Osteoblast (primary cell): ENCODE data around the gene PXMP4. TPM values are rescaled to one million over a fixed set of nuclear protein-coding genes. Genes with fewer than 3 reads are reported as not detected.
A peak's percentile ranks its signal among the peaks of the same experiment; 100 is the strongest.

Experiments
- DNase-seq: peaks from one replicate; pipeline ENCODE4 v3.0.0; 2011; ENCODE audit warnings: low spot score, mixed read lengths; ENCODE audit not compliant: insufficient read length; ENCODE audit errors: missing footprints
- H2AFZ ChIP-seq: 2 replicates; pipeline ENCODE4 v1.6.0; 2011; ENCODE audit warnings: mild to moderate bottlenecking, low read length
- H3K27ac ChIP-seq: 2 replicates; pipeline ENCODE4 v1.5.1; 2011; ENCODE audit warnings: mild to moderate bottlenecking, low read depth, low read length, moderate library complexity
- H3K27me3 ChIP-seq: 2 replicates; pipeline ENCODE4 v1.6.0; 2012; ENCODE audit warnings: mild to moderate bottlenecking, control low read depth, inconsistent platforms, low read length, moderate library complexity; ENCODE audit not compliant: insufficient read depth
- H3K36me3 ChIP-seq: 2 replicates; pipeline ENCODE4 v1.5.1; 2011; ENCODE audit warnings: mild to moderate bottlenecking, low read length, control low read depth, moderate library complexity; ENCODE audit not compliant: insufficient read depth
- H3K4me1 ChIP-seq: 2 replicates; pipeline ENCODE4 v1.5.1; 2011; ENCODE audit warnings: mild to moderate bottlenecking, low read length, control low read depth, moderate library complexity; ENCODE audit not compliant: insufficient read depth
- H3K4me2 ChIP-seq: 2 replicates; pipeline ENCODE4 v1.6.0; 2011; ENCODE audit warnings: mild to moderate bottlenecking, low read length; ENCODE audit not compliant: insufficient read depth
- H3K4me3 ChIP-seq: fragments of 200-600 bp; sonication (generic); 3 replicates; pipeline ENCODE4 v1.5.1; 2012; ENCODE audit warnings: mild to moderate bottlenecking, low read length, inconsistent platforms; ENCODE audit not compliant: insufficient read depth
- H3K79me2 ChIP-seq: 2 replicates; pipeline ENCODE4 v1.6.0; 2012; ENCODE audit warnings: mild to moderate bottlenecking, low read length, control low read depth, inconsistent platforms; ENCODE audit not compliant: insufficient read depth
- H3K9me3 ChIP-seq: 2 replicates; pipeline ENCODE4 v1.5.1; 2011; ENCODE audit warnings: low read depth, low read length, control low read depth
- H4K20me1 ChIP-seq: 2 replicates; pipeline ENCODE4 v1.6.0; 2012; ENCODE audit warnings: mild to moderate bottlenecking, low read length, control low read depth; ENCODE audit not compliant: insufficient read depth
- total RNA-seq: library from RNA; depleted of rRNA; stranded (reverse); fragments of >200 nt; gene quantifications from 2 replicates; pipeline ENCODE4 v1.2.3, GENCODE V29; 2012
- TF ChIP-seq, protein P1 (sequence below): IDR thresholded peaks from 2 replicates; pipeline ENCODE4 v1.5.1; 2011; ENCODE audit warnings: mild to moderate bottlenecking, low read depth, low read length, moderate library complexity; ENCODE audit errors: extremely low read depth

PXMP4 gene
- total RNA-seq, 1 donor: 5.1 TPM

- TF ChIP-seq, protein P1, sequence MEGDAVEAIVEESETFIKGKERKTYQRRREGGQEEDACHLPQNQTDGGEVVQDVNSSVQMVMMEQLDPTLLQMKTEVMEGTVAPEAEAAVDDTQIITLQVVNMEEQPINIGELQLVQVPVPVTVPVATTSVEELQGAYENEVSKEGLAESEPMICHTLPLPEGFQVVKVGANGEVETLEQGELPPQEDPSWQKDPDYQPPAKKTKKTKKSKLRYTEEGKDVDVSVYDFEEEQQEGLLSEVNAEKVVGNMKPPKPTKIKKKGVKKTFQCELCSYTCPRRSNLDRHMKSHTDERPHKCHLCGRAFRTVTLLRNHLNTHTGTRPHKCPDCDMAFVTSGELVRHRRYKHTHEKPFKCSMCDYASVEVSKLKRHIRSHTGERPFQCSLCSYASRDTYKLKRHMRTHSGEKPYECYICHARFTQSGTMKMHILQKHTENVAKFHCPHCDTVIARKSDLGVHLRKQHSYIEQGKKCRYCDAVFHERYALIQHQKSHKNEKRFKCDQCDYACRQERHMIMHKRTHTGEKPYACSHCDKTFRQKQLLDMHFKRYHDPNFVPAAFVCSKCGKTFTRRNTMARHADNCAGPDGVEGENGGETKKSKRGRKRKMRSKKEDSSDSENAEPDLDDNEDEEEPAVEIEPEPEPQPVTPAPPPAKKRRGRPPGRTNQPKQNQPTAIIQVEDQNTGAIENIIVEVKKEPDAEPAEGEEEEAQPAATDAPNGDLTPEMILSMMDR: no peak
- H2AFZ ChIP-seq: no peak overlapping the region
- no peak overlapping the region for H3K27ac ChIP-seq
- H4K20me1 ChIP-seq: no peaks in the 10 kb centered on the region
- H3K36me3 ChIP-seq: peaks cover 14% of the 10 kb centered on the region
- H3K27me3 ChIP-seq: no peaks in the 10 kb centered on the region
- DNase-seq: no peak
- no peak overlapping the region for H3K4me3 ChIP-seq
- H3K4me2 ChIP-seq: no peak overlapping the region
- H3K4me1 ChIP-seq: no peaks in the 10 kb centered on the region
- no peaks in the 10 kb centered on the region for H3K79me2 ChIP-seq
- no peaks in the 10 kb centered on the region for H3K9me3 ChIP-seq
Observed at GRCh38 chr20:33751775-33752174, 31.7 kb upstream of the PXMP4 start.

DNA sequence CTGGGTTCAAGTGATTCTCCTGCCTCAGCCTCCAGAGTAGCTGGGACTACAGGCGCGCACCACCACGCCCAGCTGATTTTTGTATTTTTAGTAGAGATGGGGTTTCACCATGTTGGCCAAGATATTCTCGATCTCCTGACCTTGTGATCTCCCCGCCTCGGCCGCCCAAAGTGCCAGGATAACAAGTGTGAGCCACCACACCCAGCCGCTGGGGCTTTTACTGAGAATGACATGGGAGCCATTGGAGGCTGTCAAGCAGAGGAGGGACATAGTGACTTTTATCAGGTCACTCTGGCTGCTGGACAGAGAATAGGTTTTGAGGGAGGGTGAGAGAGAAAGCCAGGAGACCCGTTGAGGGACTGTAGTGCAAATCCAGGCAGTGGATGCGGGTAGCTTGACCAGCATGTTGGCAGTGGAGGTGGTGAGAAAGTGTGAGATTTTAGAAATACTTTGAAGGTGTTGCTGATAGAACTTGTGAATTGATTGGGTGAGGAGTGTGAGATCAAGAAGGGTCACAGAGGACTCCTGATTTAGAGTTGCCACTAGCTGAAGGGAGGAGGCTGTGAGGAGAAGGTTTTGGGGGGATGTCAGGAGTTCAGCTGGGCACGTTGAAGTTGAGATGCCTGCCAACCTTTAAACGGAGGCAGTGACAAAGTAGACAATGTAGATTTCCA is 26.4 kb upstream of the PXMP4 start:
- H3K9me3 ChIP-seq: no peaks in the 10 kb centered on the region
- TF ChIP-seq, protein P1: no peak
- no peak overlapping the region for H3K4me2 ChIP-seq
- no peaks in the 10 kb centered on the region for H4K20me1 ChIP-seq
- H2AFZ ChIP-seq: no peak overlapping the region
- H3K27me3 ChIP-seq: no peaks in the 10 kb centered on the region
- H3K27ac ChIP-seq: no peak overlapping the region
- no peak overlapping the region for H3K4me3 ChIP-seq
- DNase-seq: no peak
- no peaks in the 10 kb centered on the region for H3K79me2 ChIP-seq
- H3K36me3 ChIP-seq: no peaks in the 10 kb centered on the region
- no peaks in the 10 kb centered on the region for H3K4me1 ChIP-seq

DNA sequence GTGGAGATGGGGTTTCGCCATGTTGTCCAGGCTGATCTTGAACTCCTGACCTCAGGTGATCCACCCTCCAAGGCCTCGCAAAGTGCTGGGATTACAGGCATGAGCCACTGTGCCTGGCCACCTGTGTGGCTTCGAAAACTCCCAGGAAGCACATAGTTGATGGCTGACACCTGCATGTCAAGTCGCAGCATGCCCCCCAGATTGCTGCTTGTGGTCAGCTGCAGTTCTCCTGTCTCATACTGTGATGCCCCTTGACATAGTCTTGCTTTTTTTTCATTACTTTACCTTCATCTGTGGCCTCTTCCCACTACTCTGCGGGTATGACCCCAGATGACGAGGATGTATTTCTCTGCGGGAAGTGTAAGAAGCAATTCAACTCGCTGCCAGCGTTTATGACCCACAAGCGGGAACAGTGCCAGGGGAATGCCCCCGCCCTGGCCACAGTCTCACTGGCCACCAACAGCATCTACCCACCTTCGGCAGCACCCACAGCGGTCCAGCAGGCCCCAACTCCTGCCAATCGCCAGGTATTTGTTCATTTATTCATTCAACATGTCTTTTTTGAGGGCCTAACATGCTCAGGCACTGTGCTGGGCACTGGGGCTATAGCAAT is 24.8 kb upstream of the PXMP4 start:
- Histone ChIP-seq H3K4me1 (no peaks in the 10 kb centered on the region), H3K27ac (no peak overlapping the region), H3K4me3 (no peak overlapping the region), H3K9me3 (no peaks in the 10 kb centered on the region), H2AFZ (no peak overlapping the region), H3K79me2 (no peaks in the 10 kb centered on the region), H3K27me3 (no peaks in the 10 kb centered on the region), H4K20me1 (no peaks in the 10 kb centered on the region), H3K36me3 (no peaks in the 10 kb centered on the region), H3K4me2 (no peak overlapping the region)
- TF ChIP-seq, protein P1: no peak
- peak; percentile 6 for DNase-seq

- H4K20me1 ChIP-seq: no peaks in the 10 kb centered on the region
- no peak overlapping the region for H3K27ac ChIP-seq
- peaks cover 1% of the 10 kb centered on the region for H3K79me2 ChIP-seq
- H3K36me3 ChIP-seq: no peaks in the 10 kb centered on the region
- no peaks in the 10 kb centered on the region for H3K9me3 ChIP-seq
- H3K4me2 ChIP-seq: no peak overlapping the region
- H3K27me3 ChIP-seq: no peaks in the 10 kb centered on the region
- no peak overlapping the region for H2AFZ ChIP-seq
- DNase-seq: peak; percentile 50
- no peaks in the 10 kb centered on the region for H3K4me1 ChIP-seq
- H3K4me3 ChIP-seq: no peak overlapping the region
- TF ChIP-seq, protein P1: no peak
Observed at GRCh38 chr20:33744181-33744580, 24.1 kb upstream of the PXMP4 start.
